HUDEP-2 (cell line): Measurements from ENCODE around the gene BAHCC1.
A peak's percentile ranks its signal among the peaks of the same experiment; 100 is the strongest.

Experiments
- DNase-seq, 76 experiments: peaks; one replicate each; lab custom pipeline; 2025; ENCODE audit not compliant: unreplicated experiment in 76 of 76; lab: John Stamatoyannopoulos, UW

Gene BAHCC1

GRCh38 chr17:81437191-81437651, 42.0 kb downstream of the BAHCC1 start:
- peak in 2 of 76 experiments; percentile 4 to 6 for DNase-seq

- DNase-seq, result no peak
Measured at GRCh38 chr17:81438007-81438659, 42.9 kb downstream of the BAHCC1 start.

- no peak for DNase-seq
Measured at GRCh38 chr17:81438688-81439087, 43.4 kb downstream of the BAHCC1 start.

- no peak for DNase-seq
Measured at GRCh38 chr17:81440051-81440471, 44.8 kb downstream of the BAHCC1 start.

GRCh38 chr17:81440511-81441244, 45.4 kb downstream of the BAHCC1 start:
- DNase-seq, result peak in 19 of 76 experiments; percentile 1 to 55 (median 22)

GRCh38 chr17:81442791-81443190, 47.5 kb downstream of the BAHCC1 start:
- no peak for DNase-seq

- no peak for DNase-seq
Measured at GRCh38 chr17:81443269-81443668, 48.0 kb downstream of the BAHCC1 start.

GRCh38 chr17:81444610-81445339, 49.5 kb downstream of the BAHCC1 start:
- DNase-seq, result no peak

- DNase-seq, result no peak
Measured at GRCh38 chr17:81445642-81446503, 50.6 kb downstream of the BAHCC1 start.

GRCh38 chr17:81447331-81447933, 52.2 kb downstream of the BAHCC1 start:
- DNase-seq, result no peak

GRCh38 chr17:81448442-81448841, 53.2 kb downstream of the BAHCC1 start:
- DNase-seq, result no peak

GRCh38 chr17:81448950-81449349, 53.7 kb downstream of the BAHCC1 start:
- DNase-seq, result no peak

GRCh38 chr17:81449351-81449750, 54.1 kb downstream of the BAHCC1 start:
- DNase-seq, result no peak

GRCh38 chr17:81451823-81452222, 56.6 kb downstream of the BAHCC1 start:
- DNase-seq, result no peak

GRCh38 chr17:81452551-81452950, 57.3 kb downstream of the BAHCC1 start:
- no peak for DNase-seq

- no peak for DNase-seq
Measured at GRCh38 chr17:81453076-81453475, 57.8 kb downstream of the BAHCC1 start.

GRCh38 chr17:81453712-81454111, 58.5 kb downstream of the BAHCC1 start:
- no peak for DNase-seq

- DNase-seq, result no peak
Measured at GRCh38 chr17:81454473-81454872, 59.2 kb downstream of the BAHCC1 start.

GRCh38 chr17:81455387-81455786, 60.1 kb downstream of the BAHCC1 start:
- no peak for DNase-seq

GRCh38 chr17:81456091-81456490, 60.8 kb downstream of the BAHCC1 start:
- DNase-seq, result no peak
